KMS-11 (cell line): ENCODE data around the gene JAM3.
"Not testable (repeated sequence)": the region's sequence is repeated elsewhere in the genome, so short reads cannot be mapped to it uniquely, and the experiment has no call there.

Experiments used
- H2AFZ ChIP-seq: fragments of 200-600 bp; sonication (generic); 2 replicates; pipeline ENCODE4 v1.6.1; 2016; ENCODE audit warnings: antibody characterized with exemption, mixed run types, low read depth
- H3K27ac ChIP-seq: fragments of 200-600 bp; sonication (generic); 2 replicates; pipeline ENCODE4 v1.6.1; 2016; ENCODE audit warnings: mild to moderate bottlenecking, mixed run types
- H3K27me3 ChIP-seq: fragments of 200-600 bp; sonication (generic); 2 replicates; pipeline ENCODE4 v1.6.1; 2017; ENCODE audit warnings: mild to moderate bottlenecking, low read depth, mixed run types, moderate library complexity; ENCODE audit not compliant: insufficient read depth
- H3K36me3 ChIP-seq: fragments of 200-600 bp; sonication (generic); 2 replicates; pipeline ENCODE4 v1.6.1; 2017; ENCODE audit warnings: mild to moderate bottlenecking, mixed run types; ENCODE audit not compliant: insufficient read depth
- H3K4me1 ChIP-seq: fragments of 200-600 bp; sonication (generic); 2 replicates; pipeline ENCODE4 v1.6.1; 2016; ENCODE audit warnings: mild to moderate bottlenecking, low read depth, mixed run types; ENCODE audit not compliant: poor library complexity, severe bottlenecking
- H3K4me2 ChIP-seq: fragments of 200-600 bp; sonication (generic); 2 replicates; pipeline ENCODE4 v1.7.0; 2016; ENCODE audit warnings: mild to moderate bottlenecking, mixed run types
- H3K4me3 ChIP-seq: fragments of 200-600 bp; sonication (generic); IDR thresholded peaks from 2 replicates; pipeline ENCODE4 v1.6.1; 2017; ENCODE audit warnings: low read depth, low read length, mixed read lengths; ENCODE audit not compliant: insufficient read depth
- H3K79me2 ChIP-seq: fragments of 200-600 bp; sonication (generic); 2 replicates; pipeline ENCODE4 v1.6.1; 2016; ENCODE audit warnings: low read depth, mixed run types; ENCODE audit not compliant: insufficient read depth
- H3K9ac ChIP-seq: fragments of 200-600 bp; sonication (generic); 2 replicates; pipeline ENCODE4 v1.6.1; 2016; ENCODE audit warnings: mild to moderate bottlenecking, mixed run types
- H4K20me1 ChIP-seq: fragments of 200-600 bp; sonication (generic); 2 replicates; pipeline ENCODE4 v1.6.1; 2016; ENCODE audit warnings: mild to moderate bottlenecking, mixed run types; ENCODE audit not compliant: insufficient read depth
- CTCF ChIP-seq: fragments of 200-600 bp; sonication (generic); conservative IDR thresholded peaks from 2 replicates; pipeline ENCODE4 v1.6.1; 2017; ENCODE audit warnings: low read depth, mild to moderate bottlenecking, antibody characterized with exemption, low read length, moderate library complexity, mixed read lengths

Gene JAM3

GRCh38 chr11:134100171-134100570, 31.3 kb downstream of the JAM3 start:
- no peak for TF ChIP-seq CTCF
- Histone ChIP-seq H4K20me1 (no peaks in the 10 kb centered on the region), H3K27ac (no peak overlapping the region), H3K79me2 (no peaks in the 10 kb centered on the region), H3K4me2 (no peak overlapping the region), H3K4me1 (no peaks in the 10 kb centered on the region), H3K27me3 (no peaks in the 10 kb centered on the region), H3K36me3 (no peaks in the 10 kb centered on the region), H2AFZ (no peak overlapping the region), H3K9ac (no peak overlapping the region), H3K4me3 (no peak overlapping the region)

- Histone ChIP-seq H3K79me2 (no peaks in the 10 kb centered on the region), H3K27ac (no peak overlapping the region), H4K20me1 (no peaks in the 10 kb centered on the region), H2AFZ (no peak overlapping the region), H3K4me2 (no peak overlapping the region), H3K9ac (no peak overlapping the region), H3K27me3 (no peaks in the 10 kb centered on the region), H3K4me1 (no peaks in the 10 kb centered on the region), H3K4me3 (no peak overlapping the region), H3K36me3 (no peaks in the 10 kb centered on the region)
- TF ChIP-seq CTCF = no peak
Observed at GRCh38 chr11:134101282-134101681, 32.4 kb downstream of the JAM3 start.

- H3K4me1 ChIP-seq = no peaks in the 10 kb centered on the region
- no peaks in the 10 kb centered on the region for H4K20me1 ChIP-seq
- no peak overlapping the region for H3K9ac ChIP-seq
- no peaks in the 10 kb centered on the region for H3K36me3 ChIP-seq
- no peak overlapping the region for H3K4me3 ChIP-seq
- no peak overlapping the region for H2AFZ ChIP-seq
- H3K79me2 ChIP-seq = no peaks in the 10 kb centered on the region
- H3K27ac ChIP-seq = no peak overlapping the region
- no peak for TF ChIP-seq CTCF
- H3K27me3 ChIP-seq = no peaks in the 10 kb centered on the region
- H3K4me2 ChIP-seq = no peak overlapping the region
Observed at GRCh38 chr11:134110252-134110815, 41.5 kb downstream of the JAM3 start.

GRCh38 chr11:134113787-134114186, 44.9 kb downstream of the JAM3 start:
- not testable (repeated sequence) for H3K4me2 ChIP-seq, H4K20me1 ChIP-seq, H3K4me3 ChIP-seq, H3K9ac ChIP-seq, H3K36me3 ChIP-seq, H3K27ac ChIP-seq, H2AFZ ChIP-seq, H3K27me3 ChIP-seq, H3K4me1 ChIP-seq, H3K79me2 ChIP-seq

GRCh38 chr11:134116210-134116609, 47.3 kb downstream of the JAM3 start:
- no peak overlapping the region for H3K4me3 ChIP-seq
- H3K9ac ChIP-seq = no peak overlapping the region
- H3K4me1 ChIP-seq = no peaks in the 10 kb centered on the region
- no peaks in the 10 kb centered on the region for H4K20me1 ChIP-seq
- no peaks in the 10 kb centered on the region for H3K27me3 ChIP-seq
- no peaks in the 10 kb centered on the region for H3K36me3 ChIP-seq
- no peak for TF ChIP-seq CTCF
- H3K4me2 ChIP-seq = no peak overlapping the region
- no peak overlapping the region for H2AFZ ChIP-seq
- H3K27ac ChIP-seq = no peak overlapping the region
- H3K79me2 ChIP-seq = no peaks in the 10 kb centered on the region
